ENCODE results near the gene AK9.

- TF ChIP-seq REST (IDR thresholded peaks at IDR 0.05; ENCODE audit: insufficient read depth in 1 of 2, low read depth in 2 of 2, low read length in 2 of 2): no peak
- TF ChIP-seq POLR2AphosphoS5 (IDR thresholded peaks at IDR 0.05; ENCODE audit: low read depth, low read length): no peak
These were observed 2.1 kb upstream of the AK9 start for GRCh38 chr6:109693111-109693510.
